ENCODE data around the gene CCDC85C. TPM values are rescaled to one million over a fixed set of nuclear protein-coding genes. Genes with fewer than 3 reads are reported as not detected.

The CCDC85C gene
- polyA plus RNA-seq, 4 donors, result 17.6 to 42.3 (median 28.6) TPM

- H3K4me3 ChIP-seq (ENCODE audit: low read depth in 1 of 3, low read length in 3 of 3), result no peak overlapping the region
- H3K27ac ChIP-seq (ENCODE audit: low read depth in 1 of 3, low read length in 2 of 3), result no peak overlapping the region
- WGBS, 3 donors, result 91 to 93% (median 92%) methylated on average over 16 of the region's 16 CpGs
- H3K36me3 ChIP-seq (ENCODE audit: control insufficient read depth in 3 of 3, insufficient read depth in 2 of 3, low read depth in 1 of 3, low read length in 3 of 3), result peaks cover 10 to 92% (median 30%) of the 10 kb centered on the region in 3 donors
- FAIRE-seq (no peak), DNase-seq (no peak)
- H3K27me3 ChIP-seq (ENCODE audit: control insufficient read depth in 3 of 3, insufficient read depth in 3 of 3, low read length in 3 of 3), result no peaks in the 10 kb centered on the region
- H3K4me1 ChIP-seq (ENCODE audit: control insufficient read depth in 3 of 3, insufficient read depth in 2 of 3, low read depth in 1 of 3, low read length in 2 of 3), result no peaks in the 10 kb centered on the region
- no peaks in the 10 kb centered on the region for H3K9me3 ChIP-seq (ENCODE audit: control insufficient read depth in 2 of 2, insufficient read depth in 1 of 2, low read depth in 1 of 2, low read length in 1 of 2)
Measured at GRCh38 chr14:99512571-99513182, 91.3 kb downstream of the CCDC85C start.

GRCh38 chr14:99512110-99512449 lies 91.9 kb downstream of the CCDC85C start:
- no peak overlapping the region for H3K4me3 ChIP-seq (ENCODE audit: low read depth in 1 of 3, low read length in 3 of 3)
- H3K36me3 ChIP-seq (ENCODE audit: control insufficient read depth in 3 of 3, insufficient read depth in 2 of 3, low read depth in 1 of 3, low read length in 3 of 3), result peaks cover 10 to 92% (median 31%) of the 10 kb centered on the region in 3 donors
- WGBS, 3 donors, result 74 to 76% (median 75%) methylated on average over 10 of the region's 10 CpGs
- FAIRE-seq (no peak), DNase-seq (no peak)
- H3K27ac ChIP-seq (ENCODE audit: low read depth in 1 of 3, low read length in 2 of 3), result peak overlapping the region in 1 of 3 donors; percentile 38
- no peaks in the 10 kb centered on the region for H3K4me1 ChIP-seq (ENCODE audit: control insufficient read depth in 3 of 3, insufficient read depth in 2 of 3, low read depth in 1 of 3, low read length in 2 of 3)
- no peaks in the 10 kb centered on the region for H3K27me3 ChIP-seq (ENCODE audit: control insufficient read depth in 3 of 3, insufficient read depth in 3 of 3, low read length in 3 of 3)
- H3K9me3 ChIP-seq (ENCODE audit: control insufficient read depth in 2 of 2, insufficient read depth in 1 of 2, low read depth in 1 of 2, low read length in 1 of 2), result no peaks in the 10 kb centered on the region

- H3K4me3 ChIP-seq (ENCODE audit: low read depth in 1 of 3, low read length in 3 of 3), result no peak overlapping the region
- peak overlapping the region in 1 of 3 donors; percentile 38 for H3K27ac ChIP-seq (ENCODE audit: low read depth in 1 of 3, low read length in 2 of 3)
- DNase-seq (no peak), FAIRE-seq (no peak)
- H3K36me3 ChIP-seq (ENCODE audit: control insufficient read depth in 3 of 3, insufficient read depth in 2 of 3, low read depth in 1 of 3, low read length in 3 of 3), result peaks cover 10 to 92% (median 32%) of the 10 kb centered on the region in 3 donors
- H3K4me1 ChIP-seq (ENCODE audit: control insufficient read depth in 3 of 3, insufficient read depth in 2 of 3, low read depth in 1 of 3, low read length in 2 of 3), result no peaks in the 10 kb centered on the region
- no peaks in the 10 kb centered on the region for H3K9me3 ChIP-seq (ENCODE audit: control insufficient read depth in 2 of 2, insufficient read depth in 1 of 2, low read depth in 1 of 2, low read length in 1 of 2)
- 76 to 87% (median 84%) methylated on average over 12 of the region's 12 CpGs for WGBS, 3 donors
- no peaks in the 10 kb centered on the region for H3K27me3 ChIP-seq (ENCODE audit: control insufficient read depth in 3 of 3, insufficient read depth in 3 of 3, low read length in 3 of 3)
Measured at GRCh38 chr14:99511421-99512109, 92.4 kb downstream of the CCDC85C start.

- Histone ChIP-seq H3K27me3 (ENCODE audit: control insufficient read depth in 3 of 3, insufficient read depth in 3 of 3, low read length in 3 of 3) (no peaks in the 10 kb centered on the region), H3K36me3 (ENCODE audit: control insufficient read depth in 3 of 3, insufficient read depth in 2 of 3, low read depth in 1 of 3, low read length in 3 of 3) (peaks cover 10 to 91% (median 36%) of the 10 kb centered on the region in 3 donors)
- FAIRE-seq, result no peak
Measured at GRCh38 chr14:99510556-99511139, 93.4 kb downstream of the CCDC85C start.

GRCh38 chr14:99509871-99510555 lies 94.0 kb downstream of the CCDC85C start:
- no peak overlapping the region for H3K27ac ChIP-seq (ENCODE audit: low read depth in 1 of 3, low read length in 2 of 3)
- FAIRE-seq (no peak), DNase-seq (no peak)
- WGBS, 3 donors, result 87 to 91% (median 90%) methylated on average over 17 to 27 of the region's 27 CpGs
- no peaks in the 10 kb centered on the region for H3K4me1 ChIP-seq (ENCODE audit: control insufficient read depth in 3 of 3, insufficient read depth in 2 of 3, low read depth in 1 of 3, low read length in 2 of 3)
- H3K27me3 ChIP-seq (ENCODE audit: control insufficient read depth in 3 of 3, insufficient read depth in 3 of 3, low read length in 3 of 3), result no peaks in the 10 kb centered on the region
- no peaks in the 10 kb centered on the region for H3K9me3 ChIP-seq (ENCODE audit: control insufficient read depth in 2 of 2, insufficient read depth in 1 of 2, low read depth in 1 of 2, low read length in 1 of 2)
- peaks cover 10 to 90% (median 40%) of the 10 kb centered on the region in 3 donors for H3K36me3 ChIP-seq (ENCODE audit: control insufficient read depth in 3 of 3, insufficient read depth in 2 of 3, low read depth in 1 of 3, low read length in 3 of 3)
- H3K4me3 ChIP-seq (ENCODE audit: low read depth in 1 of 3, low read length in 3 of 3), result no peak overlapping the region

More at GRCh38 chr14:99510556-99511139, 93.4 kb downstream of the CCDC85C start:
- no peaks in the 10 kb centered on the region for H3K9me3 ChIP-seq (ENCODE audit: control insufficient read depth in 2 of 2, insufficient read depth in 1 of 2, low read depth in 1 of 2, low read length in 1 of 2)
- no peak overlapping the region for H3K27ac ChIP-seq (ENCODE audit: low read depth in 1 of 3, low read length in 2 of 3)
- WGBS, 3 donors, result 78 to 85% (median 83%) methylated on average over 12 to 15 of the region's 15 CpGs
- no peaks in the 10 kb centered on the region for H3K4me1 ChIP-seq (ENCODE audit: control insufficient read depth in 3 of 3, insufficient read depth in 2 of 3, low read depth in 1 of 3, low read length in 2 of 3)
- no peak overlapping the region for H3K4me3 ChIP-seq (ENCODE audit: low read depth in 1 of 3, low read length in 3 of 3)
- DNase-seq, result no peak

GRCh38 chr14:99508896-99509629 lies 94.9 kb downstream of the CCDC85C start:
- Histone ChIP-seq H3K27ac (ENCODE audit: low read depth in 1 of 3, low read length in 2 of 3) (no peak overlapping the region), H3K9me3 (ENCODE audit: control insufficient read depth in 2 of 2, insufficient read depth in 1 of 2, low read depth in 1 of 2, low read length in 1 of 2) (no peaks in the 10 kb centered on the region), H3K27me3 (ENCODE audit: control insufficient read depth in 3 of 3, insufficient read depth in 3 of 3, low read length in 3 of 3) (no peaks in the 10 kb centered on the region), H3K4me3 (ENCODE audit: low read depth in 1 of 3, low read length in 3 of 3) (no peak overlapping the region), H3K4me1 (ENCODE audit: control insufficient read depth in 3 of 3, insufficient read depth in 2 of 3, low read depth in 1 of 3, low read length in 2 of 3) (no peaks in the 10 kb centered on the region), H3K36me3 (ENCODE audit: control insufficient read depth in 3 of 3, insufficient read depth in 2 of 3, low read depth in 1 of 3, low read length in 3 of 3) (peaks cover 13 to 88% (median 36%) of the 10 kb centered on the region in 3 donors)
- no peak for DNase-seq
- FAIRE-seq, result no peak
- WGBS, 3 donors, result 75 to 86% (median 80%) methylated on average over 23 of the region's 23 CpGs

GRCh38 chr14:99507860-99508640 lies 96.0 kb downstream of the CCDC85C start:
- DNase-seq (no peak), FAIRE-seq (no peak)
- WGBS, 3 donors, result 94 to 95% (median 95%) methylated on average over 13 of the region's 13 CpGs

More at GRCh38 chr14:99507860-99508640, 96.0 kb downstream of the CCDC85C start:
- H3K4me1 ChIP-seq (ENCODE audit: control insufficient read depth in 3 of 3, insufficient read depth in 2 of 3, low read depth in 1 of 3, low read length in 2 of 3), result no peaks in the 10 kb centered on the region
- H3K9me3 ChIP-seq (ENCODE audit: control insufficient read depth in 2 of 2, insufficient read depth in 1 of 2, low read depth in 1 of 2, low read length in 1 of 2), result no peaks in the 10 kb centered on the region
- H3K27ac ChIP-seq (ENCODE audit: low read depth in 1 of 3, low read length in 2 of 3), result no peak overlapping the region
- H3K4me3 ChIP-seq (ENCODE audit: low read depth in 1 of 3, low read length in 3 of 3), result no peak overlapping the region
- no peaks in the 10 kb centered on the region for H3K27me3 ChIP-seq (ENCODE audit: control insufficient read depth in 3 of 3, insufficient read depth in 3 of 3, low read length in 3 of 3)
- H3K36me3 ChIP-seq (ENCODE audit: control insufficient read depth in 3 of 3, insufficient read depth in 2 of 3, low read depth in 1 of 3, low read length in 3 of 3), result peaks cover 21 to 85% (median 43%) of the 10 kb centered on the region in 3 donors
